Measurements from ENCODE around the gene PTCHD4. TPM values are rescaled to one million over a fixed set of nuclear protein-coding genes. Genes with fewer than 3 reads are reported as not detected.
"Not testable (repeated sequence)": the region's sequence is repeated elsewhere in the genome, so short reads cannot be mapped to it uniquely, and the experiment has no call there.

Gene PTCHD4
- total and polyA plus RNA-seq, 10 donors = 0.02 to 0.33 (median 0.23) TPM; not detected in 6

GRCh38 chr6:48109944-48110343, 1.1 kb downstream of the PTCHD4 start:
- Histone ChIP-seq H3K9me3 (peaks cover 0 to 4% (median 0%) of the 10 kb centered on the region in 8 donors), H3K36me3 (no peaks in the 10 kb centered on the region), H3K4me1 (no peaks in the 10 kb centered on the region), H3K27ac (no peak overlapping the region), H3K27me3 (replicated peaks in 1 of 7) (no peaks in the 10 kb centered on the region), H3K4me3 (no peak overlapping the region)
- TF ChIP-seq CTCF (IDR thresholded peaks at IDR 0.05 in 8 of 11, conservative IDR thresholded peaks at IDR 0.05 in 3 of 11) (no peak), POLR2AphosphoS5 (IDR thresholded peaks at IDR 0.05) (no peak), POLR2A (IDR thresholded peaks at IDR 0.05) (no peak)
- DNase-seq = no peak
- 63 to 82% (median 76%) methylated on average over 3 of the region's 3 CpGs for WGBS, 5 donors
- intact Hi-C loops (cut with DNase I; ENCODE audit: low total_unique reads) = no loop called here

- H3K27me3 ChIP-seq (replicated peaks in 1 of 7); H3K4me3 ChIP-seq; DNase-seq; H3K36me3 ChIP-seq; H3K4me1 ChIP-seq; H3K27ac ChIP-seq; H3K9me3 ChIP-seq; intact Hi-C loops (cut with DNase I; ENCODE audit: low total_unique reads): not testable (repeated sequence)
- WGBS, 5 donors = 85 to 94% (median 90%) methylated on average over 17 of the region's 17 CpGs
Measured at GRCh38 chr6:48102476-48103195, 8.4 kb downstream of the PTCHD4 start.

GRCh38 chr6:48101290-48101689, 9.7 kb downstream of the PTCHD4 start:
- 68 to 95% (median 79%) methylated on average over 1 of the region's 1 CpG for WGBS, 5 donors
- Histone ChIP-seq H3K9me3 (no peaks in the 10 kb centered on the region), H3K36me3 (no peaks in the 10 kb centered on the region), H3K27me3 (replicated peaks in 1 of 7) (peaks cover 0 to 7% (median 0%) of the 10 kb centered on the region in 7 donors), H3K4me3 (no peak overlapping the region), H3K4me1 (peaks cover 0 to 7% (median 2%) of the 10 kb centered on the region in 6 donors), H3K27ac (no peak overlapping the region)
- TF ChIP-seq POLR2A (IDR thresholded peaks at IDR 0.05) (no peak), CTCF (IDR thresholded peaks at IDR 0.05 in 8 of 11, conservative IDR thresholded peaks at IDR 0.05 in 3 of 11) (no peak), POLR2AphosphoS5 (IDR thresholded peaks at IDR 0.05) (no peak)
- intact Hi-C loops (cut with DNase I; ENCODE audit: low total_unique reads) = no loop called here
- DNase-seq = no peak

- Histone ChIP-seq H3K36me3 (no peaks in the 10 kb centered on the region), H3K27ac (no peak overlapping the region), H3K9me3 (no peaks in the 10 kb centered on the region), H3K4me3 (no peak overlapping the region), H3K4me1 (peaks cover 0 to 7% (median 2%) of the 10 kb centered on the region in 6 donors), H3K27me3 (replicated peaks in 1 of 7) (peaks cover 0 to 7% (median 0%) of the 10 kb centered on the region in 7 donors)
- no peak for DNase-seq
- TF ChIP-seq POLR2AphosphoS5 (IDR thresholded peaks at IDR 0.05) = no peak
- TF ChIP-seq CTCF (IDR thresholded peaks at IDR 0.05 in 8 of 11, conservative IDR thresholded peaks at IDR 0.05 in 3 of 11) = no peak
- no peak for TF ChIP-seq POLR2A (IDR thresholded peaks at IDR 0.05)
- WGBS, 5 donors = 44 to 72% (median 61%) methylated on average over 4 of the region's 4 CpGs
- intact Hi-C loops (cut with DNase I; ENCODE audit: low total_unique reads) = no loop called here
Measured at GRCh38 chr6:48100588-48100895, 10.5 kb downstream of the PTCHD4 start.
